HUES64 (cell line): ENCODE results near the gene CACNA1C.

Experiments used
- H3K27ac ChIP-seq: 2 replicates; pipeline ENCODE4 v1.7.0; 2013; ENCODE audit warnings: low read depth, low read length, inconsistent platforms
- H3K27me3 ChIP-seq: 2 replicates; pipeline ENCODE4 v1.6.1; 2013; ENCODE audit warnings: mild to moderate bottlenecking, low read length; ENCODE audit not compliant: insufficient read depth
- H3K36me3 ChIP-seq: 2 replicates; pipeline ENCODE4 v1.6.1; 2013; ENCODE audit warnings: mild to moderate bottlenecking, low read length; ENCODE audit not compliant: insufficient read depth
- H3K4me1 ChIP-seq: 2 replicates; pipeline ENCODE4 v1.6.1; 2013; ENCODE audit warnings: mild to moderate bottlenecking, low read length, moderate library complexity; ENCODE audit not compliant: insufficient read depth
- H3K4me3 ChIP-seq: 2 replicates; pipeline ENCODE4 v1.5.1; 2013; ENCODE audit warnings: mild to moderate bottlenecking, low read length, moderate library complexity
- H3K9ac ChIP-seq: 2 replicates; pipeline ENCODE4 v1.6.1; 2013; ENCODE audit warnings: mild to moderate bottlenecking, low read depth, low read length
- H3K9me3 ChIP-seq: 2 replicates; pipeline ENCODE4 v1.6.1; 2013; ENCODE audit warnings: low read depth, low read length; ENCODE audit not compliant: insufficient read depth
- WGBS: fragments of 150-250, 120-280 bp; methylation state at CpG from one replicate; pipeline ENCODE4 v1.1.7; 2013; ENCODE audit warnings: missing lambda C conversion rate; 5-methylcytosine and 5-hydroxymethylcytosine counted together

Gene CACNA1C

GRCh38 chr12:2347844-2348481, 295.2 kb downstream of the CACNA1C start:
- no peaks in the 10 kb centered on the region for H3K9me3 ChIP-seq
- H3K27ac ChIP-seq: no peak overlapping the region
- no peaks in the 10 kb centered on the region for H3K27me3 ChIP-seq
- WGBS: 88% methylated on average over 19 of the region's 19 CpGs
- H3K4me3 ChIP-seq: no peak overlapping the region
- no peaks in the 10 kb centered on the region for H3K36me3 ChIP-seq
- peaks cover 15% of the 10 kb centered on the region for H3K4me1 ChIP-seq
- no peak overlapping the region for H3K9ac ChIP-seq

GRCh38 chr12:2348482-2348852, 295.7 kb downstream of the CACNA1C start:
- no peak overlapping the region for H3K4me3 ChIP-seq
- H3K36me3 ChIP-seq: no peaks in the 10 kb centered on the region
- no peaks in the 10 kb centered on the region for H3K9me3 ChIP-seq
- H3K27me3 ChIP-seq: no peaks in the 10 kb centered on the region
- H3K27ac ChIP-seq: no peak overlapping the region
- H3K9ac ChIP-seq: no peak overlapping the region
- WGBS: 93% methylated on average over 11 of the region's 11 CpGs
- peaks cover 14% of the 10 kb centered on the region for H3K4me1 ChIP-seq

GRCh38 chr12:2351161-2351560, 298.4 kb downstream of the CACNA1C start:
- Histone ChIP-seq H3K4me3 (no peak overlapping the region), H3K9me3 (no peaks in the 10 kb centered on the region), H3K27ac (no peak overlapping the region), H3K4me1 (no peaks in the 10 kb centered on the region), H3K27me3 (no peaks in the 10 kb centered on the region), H3K9ac (no peak overlapping the region), H3K36me3 (no peaks in the 10 kb centered on the region)
- WGBS: 93% methylated on average over 8 of the region's 8 CpGs

GRCh38 chr12:2352203-2352602, 299.4 kb downstream of the CACNA1C start:
- Histone ChIP-seq H3K4me3 (no peak overlapping the region), H3K4me1 (no peaks in the 10 kb centered on the region), H3K9me3 (no peaks in the 10 kb centered on the region), H3K9ac (no peak overlapping the region), H3K27me3 (no peaks in the 10 kb centered on the region), H3K36me3 (no peaks in the 10 kb centered on the region), H3K27ac (no peak overlapping the region)
- 95% methylated on average over 6 of the region's 6 CpGs for WGBS

- no peaks in the 10 kb centered on the region for H3K36me3 ChIP-seq
- H3K27ac ChIP-seq: no peak overlapping the region
- no peaks in the 10 kb centered on the region for H3K4me1 ChIP-seq
- H3K9me3 ChIP-seq: no peaks in the 10 kb centered on the region
- H3K4me3 ChIP-seq: no peak overlapping the region
- 93% methylated on average over 9 of the region's 9 CpGs for WGBS
- no peak overlapping the region for H3K9ac ChIP-seq
- H3K27me3 ChIP-seq: no peaks in the 10 kb centered on the region
These were observed 300.5 kb downstream of the CACNA1C start for GRCh38 chr12:2353281-2353680.

GRCh38 chr12:2353691-2354090, 300.9 kb downstream of the CACNA1C start:
- H3K4me1 ChIP-seq: no peaks in the 10 kb centered on the region
- H3K36me3 ChIP-seq: no peaks in the 10 kb centered on the region
- no peaks in the 10 kb centered on the region for H3K9me3 ChIP-seq
- no peaks in the 10 kb centered on the region for H3K27me3 ChIP-seq
- no peak overlapping the region for H3K27ac ChIP-seq
- H3K4me3 ChIP-seq: no peak overlapping the region
- 92% methylated on average over 6 of the region's 6 CpGs for WGBS
- no peak overlapping the region for H3K9ac ChIP-seq

GRCh38 chr12:2354151-2354991, 301.6 kb downstream of the CACNA1C start:
- 87% methylated on average over 19 of the region's 19 CpGs for WGBS
- H3K9ac ChIP-seq: no peak overlapping the region

GRCh38 chr12:2355198-2355597, 302.4 kb downstream of the CACNA1C start:
- Histone ChIP-seq H3K9ac (no peak overlapping the region), H3K4me1 (no peaks in the 10 kb centered on the region), H3K36me3 (no peaks in the 10 kb centered on the region), H3K9me3 (no peaks in the 10 kb centered on the region), H3K27me3 (no peaks in the 10 kb centered on the region), H3K27ac (no peak overlapping the region), H3K4me3 (no peak overlapping the region)
- WGBS: 98% methylated on average over 3 of the region's 3 CpGs

More at GRCh38 chr12:2354151-2354991, 301.6 kb downstream of the CACNA1C start:
- H3K27me3 ChIP-seq: no peaks in the 10 kb centered on the region
- H3K27ac ChIP-seq: no peak overlapping the region
- H3K9me3 ChIP-seq: no peaks in the 10 kb centered on the region
- H3K36me3 ChIP-seq: no peaks in the 10 kb centered on the region
- no peaks in the 10 kb centered on the region for H3K4me1 ChIP-seq
- H3K4me3 ChIP-seq: no peak overlapping the region

GRCh38 chr12:2355604-2356003, 302.8 kb downstream of the CACNA1C start:
- WGBS: 96% methylated on average over 5 of the region's 5 CpGs
- no peaks in the 10 kb centered on the region for H3K27me3 ChIP-seq

GRCh38 chr12:2356601-2357125, 303.9 kb downstream of the CACNA1C start:
- H3K27me3 ChIP-seq: no peaks in the 10 kb centered on the region
- 93% methylated on average over 7 of the region's 7 CpGs for WGBS
- no peak overlapping the region for H3K9ac ChIP-seq
- H3K27ac ChIP-seq: no peak overlapping the region
- H3K36me3 ChIP-seq: no peaks in the 10 kb centered on the region
- H3K9me3 ChIP-seq: no peaks in the 10 kb centered on the region
- no peaks in the 10 kb centered on the region for H3K4me1 ChIP-seq
- no peak overlapping the region for H3K4me3 ChIP-seq

More at GRCh38 chr12:2355604-2356003, 302.8 kb downstream of the CACNA1C start:
- Histone ChIP-seq H3K4me3 (no peak overlapping the region), H3K36me3 (no peaks in the 10 kb centered on the region), H3K27ac (no peak overlapping the region), H3K9me3 (no peaks in the 10 kb centered on the region), H3K4me1 (no peaks in the 10 kb centered on the region), H3K9ac (no peak overlapping the region)

GRCh38 chr12:2358986-2359658, 306.3 kb downstream of the CACNA1C start:
- H3K36me3 ChIP-seq: no peaks in the 10 kb centered on the region
- WGBS: 79% methylated on average over 8 of the region's 8 CpGs
- no peak overlapping the region for H3K4me3 ChIP-seq
- no peaks in the 10 kb centered on the region for H3K27me3 ChIP-seq
- no peaks in the 10 kb centered on the region for H3K9me3 ChIP-seq
- no peaks in the 10 kb centered on the region for H3K4me1 ChIP-seq
- H3K27ac ChIP-seq: no peak overlapping the region
- no peak overlapping the region for H3K9ac ChIP-seq
